PC-3 (cell line): Measurements from ENCODE around the gene IGF1.

ENCODE experiments used
- EZH2phosphoT487 ChIP-seq: fragments of 300-600 bp; sonication (generic); IDR thresholded peaks from 2 replicates; pipeline ENCODE4 v1.6.1; 2018; ENCODE audit warnings: mild to moderate bottlenecking, antibody characterized with exemption, low read length, borderline replicate concordance
- TF ChIP-seq, protein P1 (sequence below): fragments of 300-600 bp; sonication (generic); conservative IDR thresholded peaks from 2 replicates; pipeline ENCODE4 v1.5.1; 2017; ENCODE audit warnings: antibody characterized with exemption, low read depth, mild to moderate bottlenecking, low read length

DNA sequence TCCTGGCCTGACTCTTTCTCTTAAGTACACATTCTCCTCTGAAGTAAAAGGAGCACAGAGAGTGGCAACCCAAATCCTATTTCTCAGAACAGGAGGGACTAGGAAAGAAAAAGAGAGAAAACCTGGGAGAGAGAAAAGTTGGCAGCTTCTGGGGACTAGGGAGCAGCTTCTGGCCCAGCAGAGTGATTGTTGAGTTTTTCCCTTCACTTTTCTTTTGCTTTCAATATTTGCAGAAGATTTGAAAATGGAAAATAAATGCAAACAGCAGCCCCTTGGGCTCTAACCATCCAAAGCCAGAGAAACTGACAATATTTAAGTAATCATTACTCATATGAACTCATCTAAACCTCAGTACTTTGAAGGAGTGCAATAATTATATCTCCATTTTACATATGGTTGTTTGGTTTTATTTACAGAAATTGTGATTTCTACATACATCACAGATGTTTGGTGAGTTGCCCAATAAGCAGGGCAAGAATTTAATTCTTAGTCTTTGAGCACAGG lies 28.8 kb upstream of the IGF1 start:
- TF ChIP-seq, protein P1, sequence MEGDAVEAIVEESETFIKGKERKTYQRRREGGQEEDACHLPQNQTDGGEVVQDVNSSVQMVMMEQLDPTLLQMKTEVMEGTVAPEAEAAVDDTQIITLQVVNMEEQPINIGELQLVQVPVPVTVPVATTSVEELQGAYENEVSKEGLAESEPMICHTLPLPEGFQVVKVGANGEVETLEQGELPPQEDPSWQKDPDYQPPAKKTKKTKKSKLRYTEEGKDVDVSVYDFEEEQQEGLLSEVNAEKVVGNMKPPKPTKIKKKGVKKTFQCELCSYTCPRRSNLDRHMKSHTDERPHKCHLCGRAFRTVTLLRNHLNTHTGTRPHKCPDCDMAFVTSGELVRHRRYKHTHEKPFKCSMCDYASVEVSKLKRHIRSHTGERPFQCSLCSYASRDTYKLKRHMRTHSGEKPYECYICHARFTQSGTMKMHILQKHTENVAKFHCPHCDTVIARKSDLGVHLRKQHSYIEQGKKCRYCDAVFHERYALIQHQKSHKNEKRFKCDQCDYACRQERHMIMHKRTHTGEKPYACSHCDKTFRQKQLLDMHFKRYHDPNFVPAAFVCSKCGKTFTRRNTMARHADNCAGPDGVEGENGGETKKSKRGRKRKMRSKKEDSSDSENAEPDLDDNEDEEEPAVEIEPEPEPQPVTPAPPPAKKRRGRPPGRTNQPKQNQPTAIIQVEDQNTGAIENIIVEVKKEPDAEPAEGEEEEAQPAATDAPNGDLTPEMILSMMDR = no peak
- no peak for TF ChIP-seq EZH2phosphoT487
